K562 (cell line): ENCODE measurements around the gene SFTPB. TPM values are rescaled to one million over a fixed set of nuclear protein-coding genes. Genes with fewer than 3 reads are reported as not detected.
A peak's percentile ranks its signal among the peaks of the same experiment; 100 is the strongest.

ENCODE experiments used
- BCL6 ChIP-seq: fragments of 250-450 bp; sonication (Bioruptor Pico); IDR thresholded peaks from 2 replicates; pipeline ENCODE4 v1.4.0; 2020
- BMI1 ChIP-seq: fragments of 150-350 bp; IDR thresholded peaks from 2 replicates; pipeline ENCODE4 v1.6.1; 2014; ENCODE audit warnings: low read length
- EP400 ChIP-seq: fragments of 450-650 bp; IDR thresholded peaks from 2 replicates; pipeline ENCODE4 v1.6.1; 2017; ENCODE audit warnings: antibody characterized with exemption, mild to moderate bottlenecking, moderate library complexity
- HMG20B ChIP-seq: fragments of 250-450 bp; sonication (Bioruptor Pico); IDR thresholded peaks from 2 replicates; pipeline ENCODE4 v1.5.0; 2021; ENCODE audit warnings: mild to moderate bottlenecking
- MCM7 ChIP-seq, 2 experiments: fragments of 450-650 bp; IDR thresholded peaks; 2 replicates each; pipeline ENCODE4 v1.6.1; 2016 to 2018
- NFIC ChIP-seq: fragments of 450-650 bp; IDR thresholded peaks from 2 replicates; pipeline ENCODE4 v1.6.1; 2017; ENCODE audit warnings: mild to moderate bottlenecking, inconsistent platforms
- NONO ChIP-seq, 2 experiments: fragments of 200-400 bp in 1 of 2; fragments of 450-650 bp in 1 of 2; formaldehyde crosslinking in 1 of 2; IDR thresholded peaks; 2 replicates each; pipeline ENCODE4 v1.6.1; 2017; ENCODE audit warnings: low read depth in 2 of 2, mild to moderate bottlenecking in 2 of 2, moderate library complexity in 2 of 2, low read length in 1 of 2
- OTX1 ChIP-seq: fragments of 450-650 bp; formaldehyde crosslinking; IDR thresholded peaks from 2 replicates; pipeline ENCODE4 v1.4.0; 2022; ENCODE audit warnings: mild to moderate bottlenecking
- SAP30 ChIP-seq: fragments of 200-600 bp; sonication (generic); IDR thresholded peaks from 2 replicates; pipeline ENCODE4 v1.6.1; 2012; ENCODE audit warnings: borderline replicate concordance, low read depth, mild to moderate bottlenecking, moderate library complexity, low read length, control low read depth, inconsistent platforms; ENCODE audit not compliant: insufficient read depth, poor library complexity, severe bottlenecking
- ZEB2 ChIP-seq: fragments of 450-650 bp; IDR thresholded peaks from 2 replicates; pipeline ENCODE4 v1.6.1; 2016
- ZFPM2 ChIP-seq: fragments of 250-450 bp; sonication (Bioruptor Pico); IDR thresholded peaks from 2 replicates; pipeline ENCODE4 v1.5.1; 2022; ENCODE audit warnings: mild to moderate bottlenecking
- ZNF217 ChIP-seq: sonication (generic); formaldehyde crosslinking; IDR thresholded peaks from 2 replicates; pipeline ENCODE4 v1.8.0; 2022; ENCODE audit warnings: mild to moderate bottlenecking, missing genetic modification reagents
- ZNF696 ChIP-seq: fragments of 250-450 bp; sonication (Bioruptor Pico); conservative IDR thresholded peaks from 2 replicates; pipeline ENCODE4 v1.4.0; 2020; ENCODE audit warnings: mild to moderate bottlenecking, moderate library complexity
- polyA plus RNA-seq, 8 experiments: library from polyadenylated mRNA; depleted of rRNA in 4 of 8; stranded (reverse) in 5 of 8; unstranded in 3 of 8; fragments of >200 nt; fragmentation: Nextera tagmentation in 2 of 8; fragmentation: Illumina TruSeq in 1 of 8; extraction: Ambion mirVana in 2 of 8; extraction: Trizol in 1 of 8; gene quantifications; 2 replicates each; pipeline versions ENCODE4 v1.2.1 to v1.2.3, GENCODE V29; 2011 to 2014; ENCODE audit warnings: inconsistent platforms in 1 of 8, missing spikeins in 1 of 8
- total RNA-seq, 7 experiments: library from RNA; depleted of rRNA in 6 of 7; stranded (reverse); fragments of >200 nt in 6 of 7; fragmentation: Illumina TruSeq in 2 of 7; extraction: Trizol in 2 of 7; gene quantifications; 2 replicates each; pipeline versions ENCODE4 v1.2.1 to v1.2.3, GENCODE V29; 2011 to 2021; ENCODE audit warnings: low replicate concordance in 1 of 7
- TF ChIP-seq, protein P1 (sequence below): sonication (generic); formaldehyde crosslinking; IDR thresholded peaks from 2 replicates; pipeline ENCODE4 v1.9.0; 2022; ENCODE audit warnings: mild to moderate bottlenecking, missing genetic modification reagents
- TF ChIP-seq, protein P2 (sequence below): fragments of 200-400 bp; formaldehyde crosslinking; IDR thresholded peaks from 2 replicates; pipeline ENCODE4 v1.6.1; 2017; ENCODE audit warnings: mild to moderate bottlenecking, low read depth, low read length, moderate library complexity
- TF ChIP-seq, protein P3 (sequence below): fragments of 250-450 bp; sonication (Bioruptor Pico); IDR thresholded peaks from 2 replicates; pipeline ENCODE4 v1.8.0; 2022; ENCODE audit warnings: moderate library complexity, mild to moderate bottlenecking, inconsistent platforms
- TF ChIP-seq, protein P4 (sequence below): fragments of 250-450 bp; sonication (Bioruptor Pico); IDR thresholded peaks from 2 replicates; pipeline ENCODE4 v1.5.0; 2021; ENCODE audit warnings: mild to moderate bottlenecking, borderline replicate concordance
- TF ChIP-seq, protein P5 (sequence below): fragments of 250-450 bp; sonication (Bioruptor Pico); IDR thresholded peaks from 2 replicates; pipeline ENCODE4 v1.6.1; 2021; ENCODE audit warnings: mild to moderate bottlenecking
- TF ChIP-seq, protein P6 (sequence below): fragments of 250-450 bp; sonication (Bioruptor Pico); IDR thresholded peaks from 2 replicates; pipeline ENCODE4 v1.4.0; 2020

Gene SFTPB
- total and polyA plus RNA-seq, 9 of the 15 experiments (the other 6 are each of a cell fraction or from before 2014, with no cell fraction given), result 0.03 to 7.0 TPM; not detected in 7

DNA sequence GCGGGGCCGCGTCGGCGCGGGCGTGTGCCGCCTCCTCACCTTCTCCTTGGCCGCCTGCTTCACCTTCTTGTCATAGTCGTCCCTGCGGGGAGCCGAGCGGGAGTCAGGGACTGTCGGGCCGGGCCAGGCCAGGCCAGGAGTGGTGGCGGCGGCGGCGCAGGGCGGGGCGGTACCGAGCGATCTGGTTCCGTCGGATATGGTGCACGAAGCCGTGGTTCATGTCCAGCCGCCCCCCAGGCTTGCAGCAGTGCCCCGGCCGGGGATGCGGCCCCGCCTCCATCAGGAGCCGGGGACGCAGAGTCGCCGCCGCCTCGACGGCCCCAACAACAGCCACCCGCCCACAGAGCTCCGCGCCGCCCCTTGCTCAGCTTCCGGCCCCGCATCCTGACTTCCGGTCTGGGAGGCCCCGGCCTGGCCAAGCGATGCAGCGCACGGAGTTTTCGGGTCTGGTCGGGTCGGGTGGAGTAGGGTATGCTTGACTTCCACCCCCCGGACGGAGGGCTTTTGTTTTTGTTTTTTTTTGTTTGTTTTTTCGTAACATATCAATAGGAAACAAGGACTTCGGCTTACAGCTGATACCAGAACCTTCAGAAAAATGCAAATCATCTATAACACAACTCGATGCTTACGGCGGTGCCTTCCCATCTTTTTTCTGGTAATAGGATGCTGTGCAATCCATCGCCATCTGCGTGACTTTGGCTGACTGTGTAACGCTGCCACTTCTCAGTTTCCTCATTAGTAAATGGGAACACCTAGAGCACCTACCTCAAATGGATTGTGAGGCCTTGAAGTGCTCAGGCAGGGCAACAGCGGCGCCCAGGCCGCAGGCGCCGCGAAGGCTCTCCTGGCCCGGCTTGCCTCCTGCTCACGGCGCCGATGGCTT is 56.1 kb downstream of the SFTPB start, which contains the start of gene C2orf68 (continued):
- TF ChIP-seq, protein P1, sequence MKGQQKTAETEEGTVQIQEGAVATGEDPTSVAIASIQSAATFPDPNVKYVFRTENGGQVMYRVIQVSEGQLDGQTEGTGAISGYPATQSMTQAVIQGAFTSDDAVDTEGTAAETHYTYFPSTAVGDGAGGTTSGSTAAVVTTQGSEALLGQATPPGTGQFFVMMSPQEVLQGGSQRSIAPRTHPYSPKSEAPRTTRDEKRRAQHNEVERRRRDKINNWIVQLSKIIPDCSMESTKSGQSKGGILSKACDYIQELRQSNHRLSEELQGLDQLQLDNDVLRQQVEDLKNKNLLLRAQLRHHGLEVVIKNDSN (CRISPR knock-in tag), result no peak
- TF ChIP-seq, protein P2, sequence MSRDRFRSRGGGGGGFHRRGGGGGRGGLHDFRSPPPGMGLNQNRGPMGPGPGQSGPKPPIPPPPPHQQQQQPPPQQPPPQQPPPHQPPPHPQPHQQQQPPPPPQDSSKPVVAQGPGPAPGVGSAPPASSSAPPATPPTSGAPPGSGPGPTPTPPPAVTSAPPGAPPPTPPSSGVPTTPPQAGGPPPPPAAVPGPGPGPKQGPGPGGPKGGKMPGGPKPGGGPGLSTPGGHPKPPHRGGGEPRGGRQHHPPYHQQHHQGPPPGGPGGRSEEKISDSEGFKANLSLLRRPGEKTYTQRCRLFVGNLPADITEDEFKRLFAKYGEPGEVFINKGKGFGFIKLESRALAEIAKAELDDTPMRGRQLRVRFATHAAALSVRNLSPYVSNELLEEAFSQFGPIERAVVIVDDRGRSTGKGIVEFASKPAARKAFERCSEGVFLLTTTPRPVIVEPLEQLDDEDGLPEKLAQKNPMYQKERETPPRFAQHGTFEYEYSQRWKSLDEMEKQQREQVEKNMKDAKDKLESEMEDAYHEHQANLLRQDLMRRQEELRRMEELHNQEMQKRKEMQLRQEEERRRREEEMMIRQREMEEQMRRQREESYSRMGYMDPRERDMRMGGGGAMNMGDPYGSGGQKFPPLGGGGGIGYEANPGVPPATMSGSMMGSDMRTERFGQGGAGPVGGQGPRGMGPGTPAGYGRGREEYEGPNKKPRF, result no peak
- TF ChIP-seq OTX1 (CRISPR knock-in tag) (no peak), NFIC (peak; percentile 65), SAP30 (peak; percentile 30), ZFPM2 (CRISPR knock-in tag) (no peak), MCM7 (IDR thresholded peaks at IDR 0.05) (no peak), BCL6 (no peak), ZNF217 (CRISPR knock-in tag) (no peak), EP400 (peak; percentile 84), HMG20B (CRISPR knock-in tag) (no peak), ZNF696 (CRISPR knock-in tag) (no peak), ZEB2 (peak; percentile 10; the same call in 1 of the 2 replicates), BMI1 (no peak), NONO (IDR thresholded peaks at IDR 0.05; ENCODE audit: low read depth in 2 of 2, low read length in 1 of 2) (peak; percentile 47 to 71; a peak in 3 of 4 replicates)
- TF ChIP-seq, protein P3, sequence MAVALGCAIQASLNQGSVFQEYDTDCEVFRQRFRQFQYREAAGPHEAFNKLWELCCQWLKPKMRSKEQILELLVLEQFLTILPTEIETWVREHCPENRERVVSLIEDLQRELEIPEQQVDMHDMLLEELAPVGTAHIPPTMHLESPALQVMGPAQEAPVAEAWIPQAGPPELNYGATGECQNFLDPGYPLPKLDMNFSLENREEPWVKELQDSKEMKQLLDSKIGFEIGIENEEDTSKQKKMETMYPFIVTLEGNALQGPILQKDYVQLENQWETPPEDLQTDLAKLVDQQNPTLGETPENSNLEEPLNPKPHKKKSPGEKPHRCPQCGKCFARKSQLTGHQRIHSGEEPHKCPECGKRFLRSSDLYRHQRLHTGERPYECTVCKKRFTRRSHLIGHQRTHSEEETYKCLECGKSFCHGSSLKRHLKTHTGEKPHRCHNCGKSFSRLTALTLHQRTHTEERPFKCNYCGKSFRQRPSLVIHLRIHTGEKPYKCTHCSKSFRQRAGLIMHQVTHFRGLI (CRISPR knock-in tag), result no peak
- TF ChIP-seq, protein P4, sequence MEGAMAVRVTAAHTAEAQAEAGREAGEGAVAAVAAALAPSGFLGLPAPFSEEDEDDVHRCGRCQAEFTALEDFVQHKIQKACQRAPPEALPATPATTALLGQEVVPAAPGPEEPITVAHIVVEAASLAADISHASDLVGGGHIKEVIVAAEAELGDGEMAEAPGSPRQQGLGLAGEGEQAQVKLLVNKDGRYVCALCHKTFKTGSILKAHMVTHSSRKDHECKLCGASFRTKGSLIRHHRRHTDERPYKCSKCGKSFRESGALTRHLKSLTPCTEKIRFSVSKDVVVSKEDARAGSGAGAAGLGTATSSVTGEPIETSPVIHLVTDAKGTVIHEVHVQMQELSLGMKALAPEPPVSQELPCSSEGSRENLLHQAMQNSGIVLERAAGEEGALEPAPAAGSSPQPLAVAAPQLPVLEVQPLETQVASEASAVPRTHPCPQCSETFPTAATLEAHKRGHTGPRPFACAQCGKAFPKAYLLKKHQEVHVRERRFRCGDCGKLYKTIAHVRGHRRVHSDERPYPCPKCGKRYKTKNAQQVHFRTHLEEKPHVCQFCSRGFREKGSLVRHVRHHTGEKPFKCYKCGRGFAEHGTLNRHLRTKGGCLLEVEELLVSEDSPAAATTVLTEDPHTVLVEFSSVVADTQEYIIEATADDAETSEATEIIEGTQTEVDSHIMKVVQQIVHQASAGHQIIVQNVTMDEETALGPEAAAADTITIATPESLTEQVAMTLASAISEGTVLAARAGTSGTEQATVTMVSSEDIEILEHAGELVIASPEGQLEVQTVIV, result no peak
- TF ChIP-seq, protein P5, sequence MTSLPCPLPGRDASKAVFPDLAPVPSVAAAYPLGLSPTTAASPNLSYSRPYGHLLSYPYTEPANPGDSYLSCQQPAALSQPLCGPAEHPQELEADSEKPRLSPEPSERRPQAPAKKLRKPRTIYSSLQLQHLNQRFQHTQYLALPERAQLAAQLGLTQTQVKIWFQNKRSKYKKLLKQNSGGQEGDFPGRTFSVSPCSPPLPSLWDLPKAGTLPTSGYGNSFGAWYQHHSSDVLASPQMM (CRISPR knock-in tag), result no peak
- TF ChIP-seq, protein P6, sequence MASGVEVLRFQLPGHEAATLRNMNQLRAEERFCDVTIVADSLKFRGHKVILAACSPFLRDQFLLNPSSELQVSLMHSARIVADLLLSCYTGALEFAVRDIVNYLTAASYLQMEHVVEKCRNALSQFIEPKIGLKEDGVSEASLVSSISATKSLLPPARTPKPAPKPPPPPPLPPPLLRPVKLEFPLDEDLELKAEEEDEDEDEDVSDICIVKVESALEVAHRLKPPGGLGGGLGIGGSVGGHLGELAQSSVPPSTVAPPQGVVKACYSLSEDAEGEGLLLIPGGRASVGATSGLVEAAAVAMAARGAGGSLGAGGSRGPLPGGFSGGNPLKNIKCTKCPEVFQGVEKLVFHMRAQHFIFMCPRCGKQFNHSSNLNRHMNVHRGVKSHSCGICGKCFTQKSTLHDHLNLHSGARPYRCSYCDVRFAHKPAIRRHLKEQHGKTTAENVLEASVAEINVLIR (CRISPR knock-in tag), result no peak
